Stimulated activated CD8-positive, alpha-beta memory T cell treated with anti-CD3 and anti-CD28 coated beads, Interleukin-12 subunit alpha, Interleukin-12 subunit beta, amount 100 ng/mL, for 24 hours (primary cell): ENCODE results near the gene SMYD3.
"Not testable (repeated sequence)": the region's sequence is repeated elsewhere in the genome, so short reads cannot be mapped to it uniquely, and the experiment has no call there.

Experiments used
- DNase-seq: peaks from one replicate; pipeline ENCODE4 v3.0.0-alpha.2; 2020; ENCODE audit errors: extremely low read depth

SMYD3 gene

GRCh38 chr1:245843101-245843500, 664.0 kb downstream of the SMYD3 start:
- no peak for DNase-seq

GRCh38 chr1:245842106-245842505, 665.0 kb downstream of the SMYD3 start:
- no peak for DNase-seq

- no peak for DNase-seq
Observed at GRCh38 chr1:245840971-245841370, 666.1 kb downstream of the SMYD3 start.

GRCh38 chr1:245837718-245838117, 669.4 kb downstream of the SMYD3 start:
- DNase-seq = no peak

- no peak for DNase-seq
Observed at GRCh38 chr1:245835386-245835785, 671.7 kb downstream of the SMYD3 start.

- no peak for DNase-seq
Observed at GRCh38 chr1:245834002-245834401, 673.1 kb downstream of the SMYD3 start.

GRCh38 chr1:245832771-245833527, 674.1 kb downstream of the SMYD3 start:
- DNase-seq = no peak

GRCh38 chr1:245831518-245831917, 675.6 kb downstream of the SMYD3 start:
- DNase-seq = no peak

GRCh38 chr1:245829826-245830225, 677.3 kb downstream of the SMYD3 start:
- DNase-seq = no peak

- no peak for DNase-seq
Observed at GRCh38 chr1:245829194-245829593, 677.9 kb downstream of the SMYD3 start.

- DNase-seq = no peak
Observed at GRCh38 chr1:245827301-245827700, 679.8 kb downstream of the SMYD3 start.

GRCh38 chr1:245825128-245825901, 681.8 kb downstream of the SMYD3 start:
- no peak for DNase-seq

GRCh38 chr1:245823408-245824147, 683.5 kb downstream of the SMYD3 start:
- DNase-seq = no peak

GRCh38 chr1:245822996-245823395, 684.1 kb downstream of the SMYD3 start:
- DNase-seq = no peak

- not testable (repeated sequence) for DNase-seq
Observed at GRCh38 chr1:245818363-245818762, 688.7 kb downstream of the SMYD3 start.

GRCh38 chr1:245816496-245816895, 690.6 kb downstream of the SMYD3 start:
- not testable (repeated sequence) for DNase-seq

GRCh38 chr1:245814651-245815050, 692.4 kb downstream of the SMYD3 start:
- DNase-seq = no peak

GRCh38 chr1:245812278-245812677, 694.8 kb downstream of the SMYD3 start:
- no peak for DNase-seq

- no peak for DNase-seq
Observed at GRCh38 chr1:245810789-245811337, 696.2 kb downstream of the SMYD3 start.

- no peak for DNase-seq
Observed at GRCh38 chr1:245810181-245810769, 696.8 kb downstream of the SMYD3 start.

GRCh38 chr1:245809361-245809760, 697.7 kb downstream of the SMYD3 start:
- DNase-seq = no peak
